HG02840 (cell line): ENCODE data around the gene SAE1.

Experiments used
- ATAC-seq: cut with Tn5 transposase; IDR thresholded peaks from one replicate; pipeline ENCODE4 v1.9.1; 2021; ENCODE audit warnings: mild to moderate bottlenecking, moderate library complexity, moderate number of reproducible peaks; ENCODE audit not compliant: unreplicated experiment, low FRiP score

Gene SAE1

GRCh38 chr19:47258434-47258833 is 127.8 kb downstream of the SAE1 start:
- no peak for ATAC-seq

- ATAC-seq: no peak
Measured at GRCh38 chr19:47258895-47259555, 128.4 kb downstream of the SAE1 start.
